ELF-1 (cell line): ENCODE measurements around the gene TRIM2.

Experiments used
- DNase-seq: peaks from one replicate; pipeline ENCODE4 v3.0.0-alpha.2; 2016; ENCODE audit warnings: low read depth, low spot score

The TRIM2 gene

DNA sequence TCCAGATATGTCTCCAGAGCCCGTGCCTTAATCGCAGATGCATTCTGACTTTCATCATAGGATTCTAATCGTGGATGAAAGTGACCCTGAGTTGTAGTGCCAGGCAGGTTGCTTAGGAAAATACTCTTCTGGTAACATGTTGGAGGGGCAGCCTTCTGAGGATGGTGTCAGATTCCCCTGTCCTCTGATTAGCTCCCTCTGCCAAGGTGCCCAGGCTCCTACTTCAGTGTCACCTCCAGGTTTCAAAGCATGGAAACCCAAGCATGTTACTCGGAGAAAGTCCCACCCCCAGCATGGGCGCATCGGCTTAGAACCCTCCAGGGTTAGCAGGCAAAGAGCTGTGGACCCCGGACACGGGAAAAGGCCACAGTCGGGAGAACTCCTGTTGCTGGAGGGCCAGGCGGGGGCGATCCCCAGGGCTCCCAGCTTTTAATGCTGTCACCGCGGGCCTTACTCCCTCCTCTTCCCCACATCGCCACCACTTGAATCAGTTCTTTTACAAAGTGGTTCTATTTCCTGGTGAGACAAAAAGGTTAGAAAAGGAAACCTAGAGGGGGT, 44.5 kb downstream of the TRIM2 start:
- DNase-seq, result no peak

DNA sequence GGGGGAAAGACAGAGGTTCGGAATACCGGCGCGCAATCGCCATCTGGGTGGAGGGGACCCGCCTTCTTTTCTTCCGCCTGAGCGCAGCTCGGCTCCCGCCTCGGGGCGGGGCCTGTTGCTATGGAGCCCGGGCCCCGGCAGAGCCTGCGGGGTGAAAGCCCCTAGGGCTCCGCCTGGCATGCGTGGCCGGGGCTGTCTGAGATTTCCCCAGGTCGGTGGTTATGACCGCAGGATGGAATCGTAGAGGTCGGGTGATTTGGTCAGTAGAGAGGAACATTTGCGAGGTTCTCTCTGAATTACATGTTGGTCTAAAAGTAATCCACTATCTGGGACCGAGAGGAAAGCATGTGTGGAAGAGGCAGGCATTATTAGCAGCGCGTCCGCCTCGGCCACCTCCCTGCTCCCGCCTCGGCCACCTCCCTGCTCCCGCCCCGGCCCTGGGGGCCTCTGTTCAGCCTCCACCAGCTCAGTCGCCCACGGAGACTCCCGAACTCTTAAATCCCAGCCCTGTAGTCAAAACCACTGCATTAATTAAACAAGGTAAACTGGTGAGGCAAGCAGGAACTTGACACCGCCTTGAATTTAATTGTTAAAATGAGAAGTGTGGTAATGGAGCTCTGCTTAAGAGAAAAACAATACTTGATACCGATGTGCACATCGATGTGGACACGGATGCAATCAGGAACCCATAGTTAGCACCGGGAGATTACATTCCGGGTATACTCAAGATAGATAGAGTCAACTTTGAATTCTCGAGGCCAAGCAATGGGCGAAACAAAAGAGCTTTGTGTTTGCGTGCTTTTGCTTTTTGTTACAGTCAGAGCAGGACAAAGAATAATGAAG, 45.2 kb downstream of the TRIM2 start:
- DNase-seq, result peak; percentile 94

DNA sequence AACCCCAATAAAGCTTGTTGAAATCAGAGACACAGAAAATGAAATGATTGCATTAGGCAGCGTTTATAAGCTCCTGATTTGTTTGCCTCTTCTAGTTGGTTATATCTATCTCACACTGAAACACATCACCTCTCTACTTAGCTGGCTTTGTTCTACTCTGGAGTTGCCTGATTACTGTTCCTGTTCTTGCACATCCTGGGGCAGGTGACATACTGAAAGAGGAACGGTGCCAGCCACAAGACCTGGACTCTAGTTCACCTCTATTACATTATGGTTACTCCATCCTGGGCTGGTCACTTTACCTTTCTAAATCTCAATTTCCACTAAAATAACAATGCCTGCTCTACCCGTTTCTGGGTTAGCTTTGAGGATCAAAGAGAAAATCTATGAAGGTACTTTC, 47.9 kb downstream of the TRIM2 start:
- no peak for DNase-seq

DNA sequence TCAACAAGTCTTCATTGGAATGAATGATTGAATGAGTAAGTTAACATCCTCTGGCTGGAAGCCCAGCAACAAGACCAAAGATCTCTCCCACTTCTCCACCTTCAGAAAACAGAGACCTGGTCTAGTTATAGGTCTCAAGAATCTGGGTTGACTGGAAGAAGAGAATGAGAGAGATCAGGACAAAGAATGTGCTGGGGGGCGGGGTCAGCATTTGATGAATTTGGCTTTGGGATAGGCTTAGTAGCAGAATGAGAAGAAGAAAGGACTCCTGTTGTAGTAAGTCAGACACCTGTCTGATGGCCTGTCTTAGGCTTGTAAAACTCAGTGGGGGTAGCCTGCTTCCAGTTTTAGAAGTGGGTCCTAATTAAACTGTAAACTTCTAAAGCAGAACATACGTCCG, 51.0 kb downstream of the TRIM2 start:
- no peak for DNase-seq

DNA sequence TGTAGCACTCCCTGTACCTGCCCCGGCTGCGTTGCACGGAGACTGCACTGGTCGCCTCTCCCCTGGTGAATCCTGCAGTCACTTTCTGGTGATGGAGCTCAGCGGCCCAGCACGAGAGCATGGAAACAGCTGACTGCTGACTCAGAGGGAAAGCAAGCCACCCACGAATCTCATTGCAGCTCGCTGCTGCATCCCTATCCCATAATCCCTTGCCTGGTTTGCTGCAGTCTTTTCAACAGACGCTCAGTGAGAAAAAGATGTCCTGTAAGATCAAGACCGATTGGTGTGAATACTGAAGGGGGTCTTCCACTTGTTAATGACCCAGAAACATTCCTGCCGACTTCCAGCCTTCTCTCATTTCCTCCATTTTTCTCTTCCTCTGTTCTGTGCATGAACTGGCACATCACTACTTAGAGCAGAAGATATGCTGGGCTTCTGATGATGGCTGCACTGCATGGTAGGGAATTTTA, 52.9 kb downstream of the TRIM2 start:
- DNase-seq, result peak; percentile 84

DNA sequence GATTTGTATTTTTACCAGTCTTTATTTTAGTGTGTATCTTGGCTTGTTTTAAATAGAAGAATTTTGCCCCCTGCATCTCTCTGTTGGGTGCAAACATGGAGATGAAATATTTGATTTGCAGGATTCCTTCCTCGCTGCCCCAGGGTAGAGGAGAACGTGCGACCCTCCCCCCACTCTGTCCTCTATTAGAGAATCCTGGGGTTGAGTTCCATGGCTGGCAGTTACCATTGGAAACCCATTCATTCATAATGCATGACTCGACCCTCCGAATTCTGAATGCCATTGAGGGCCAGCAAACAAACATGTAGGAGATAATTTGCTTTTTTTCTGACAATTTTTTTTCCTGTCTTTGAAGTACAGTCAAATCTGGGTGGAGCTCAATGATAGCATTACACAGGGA, 53.7 kb downstream of the TRIM2 start:
- DNase-seq, result peak; percentile 47

DNA sequence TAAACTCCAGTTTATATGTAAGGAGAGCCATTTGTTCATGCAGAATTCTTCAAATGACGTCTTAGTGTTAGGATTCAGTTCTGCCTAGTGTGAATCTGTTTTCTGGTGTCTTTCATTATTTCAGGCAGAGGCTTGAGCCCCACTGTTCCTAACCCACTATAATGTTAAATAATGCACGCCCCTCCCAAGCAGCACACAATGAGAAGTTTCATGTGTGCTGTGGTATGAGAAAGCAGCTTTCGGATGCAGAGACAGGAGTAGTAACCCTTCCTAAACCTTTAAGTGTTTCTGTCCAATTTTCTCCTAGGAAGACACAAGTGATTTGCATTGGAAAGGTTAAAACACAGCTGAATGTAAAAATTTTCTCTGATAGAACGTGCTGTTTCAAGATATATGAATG, 54.5 kb downstream of the TRIM2 start:
- peak; percentile 22 for DNase-seq

DNA sequence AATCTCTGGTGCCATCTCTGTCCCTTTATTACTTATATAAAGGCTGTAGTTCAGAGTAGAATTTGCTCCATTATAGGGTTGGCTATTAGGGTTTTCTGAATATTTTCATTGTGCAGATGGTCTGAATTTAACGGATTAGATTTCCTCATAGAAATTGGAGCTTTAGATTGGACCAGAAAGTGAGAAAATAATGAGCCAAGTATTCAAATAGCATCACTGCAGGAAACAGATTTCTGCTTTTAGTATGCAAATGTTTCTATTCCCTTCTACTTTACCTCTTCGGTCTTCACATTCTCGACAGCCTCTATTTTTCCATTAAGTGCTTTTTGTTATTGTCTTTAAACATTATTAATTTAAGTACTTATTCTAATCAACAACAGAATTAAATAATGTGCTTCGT, 55.4 kb downstream of the TRIM2 start:
- no peak for DNase-seq

DNA sequence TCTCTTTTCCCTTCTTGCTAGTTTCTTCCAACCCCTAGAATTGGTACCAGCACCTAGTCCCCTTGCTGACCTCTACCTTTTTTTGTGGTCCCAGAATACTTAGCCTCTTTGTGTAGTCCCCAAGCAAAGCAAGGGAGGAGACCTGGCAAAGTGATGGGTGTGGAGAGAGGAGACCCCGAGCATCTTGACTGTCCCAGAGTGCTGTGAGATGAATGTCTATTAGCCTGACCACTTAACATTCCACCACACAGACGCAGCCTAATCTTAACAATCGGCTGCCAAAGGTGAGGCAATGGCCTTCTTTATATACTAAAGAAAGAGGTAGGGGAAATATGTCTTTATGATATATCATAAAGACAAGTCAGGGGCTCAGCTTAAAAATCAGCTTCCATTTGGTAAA, 55.9 kb downstream of the TRIM2 start:
- DNase-seq, result peak; percentile 54

DNA sequence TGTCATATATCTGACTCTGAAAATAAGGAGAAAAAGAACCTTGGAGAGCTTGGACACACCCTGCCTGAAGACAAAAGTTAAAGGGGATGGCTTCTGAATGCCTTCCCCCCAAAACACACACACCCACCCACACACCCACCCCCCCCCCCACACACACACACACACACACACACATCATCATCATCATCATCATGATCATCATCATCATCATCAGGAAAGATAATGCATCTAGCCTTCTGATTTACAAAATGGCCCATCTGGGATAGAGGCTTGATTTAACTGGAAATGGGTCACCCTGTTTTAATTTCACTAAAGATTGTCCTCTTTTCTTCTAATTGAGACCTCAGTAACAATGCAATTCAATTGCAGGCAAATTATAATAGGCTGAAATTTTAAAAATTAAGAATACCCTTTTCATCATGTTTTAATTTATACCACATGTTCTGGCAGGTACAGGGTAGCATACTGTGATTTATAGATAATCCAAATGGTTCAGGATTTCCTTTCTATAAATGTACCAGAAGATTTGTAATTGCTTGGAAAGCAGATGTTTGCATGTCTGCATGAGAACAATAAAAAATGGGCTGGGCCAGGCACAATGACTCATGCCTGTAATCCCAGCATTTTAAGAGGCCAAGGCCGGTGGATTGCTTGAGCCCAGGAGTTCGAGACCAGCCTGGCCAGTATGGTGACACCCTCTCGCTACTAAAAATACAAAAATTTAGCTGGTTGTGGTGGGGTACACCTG, 56.5 kb downstream of the TRIM2 start:
- DNase-seq, result no peak

DNA sequence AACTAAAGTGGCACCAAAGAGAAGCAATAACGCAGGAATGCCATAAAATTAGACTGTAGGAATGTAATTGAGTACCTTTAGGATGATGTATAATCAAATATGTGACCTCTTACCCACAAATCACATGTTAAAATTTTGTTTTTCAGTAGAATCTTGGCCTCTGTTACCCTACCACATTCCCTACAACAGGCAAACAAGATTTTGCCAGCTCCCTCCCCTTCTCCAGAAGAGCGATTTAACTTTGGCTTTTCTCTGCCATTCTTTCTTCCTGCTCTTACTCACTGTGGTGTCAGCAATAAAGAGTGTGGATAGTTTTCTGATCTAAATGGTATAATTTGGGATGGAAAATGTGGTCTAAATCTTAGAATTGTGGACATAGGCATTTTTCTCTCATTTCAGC, 57.2 kb downstream of the TRIM2 start:
- DNase-seq, result no peak

DNA sequence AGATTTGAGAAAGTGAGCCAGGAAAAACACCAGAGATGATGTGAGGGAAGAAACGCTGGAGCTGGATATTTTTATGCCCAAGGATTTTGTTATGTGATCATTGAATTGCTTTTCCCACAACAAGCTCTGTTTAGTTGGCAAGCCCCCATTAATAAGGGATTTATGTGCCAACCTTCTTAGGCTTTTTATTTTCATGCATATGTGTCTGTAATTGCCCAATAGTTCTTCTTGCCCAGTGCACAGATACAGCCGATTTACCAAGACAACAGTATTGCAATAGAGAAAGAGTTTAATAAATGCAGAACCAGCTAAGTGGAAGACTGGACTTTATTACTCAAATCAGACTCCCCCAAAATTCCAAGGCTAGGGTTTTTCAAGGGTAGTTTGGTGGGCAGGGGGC, 57.7 kb downstream of the TRIM2 start:
- no peak for DNase-seq

DNA sequence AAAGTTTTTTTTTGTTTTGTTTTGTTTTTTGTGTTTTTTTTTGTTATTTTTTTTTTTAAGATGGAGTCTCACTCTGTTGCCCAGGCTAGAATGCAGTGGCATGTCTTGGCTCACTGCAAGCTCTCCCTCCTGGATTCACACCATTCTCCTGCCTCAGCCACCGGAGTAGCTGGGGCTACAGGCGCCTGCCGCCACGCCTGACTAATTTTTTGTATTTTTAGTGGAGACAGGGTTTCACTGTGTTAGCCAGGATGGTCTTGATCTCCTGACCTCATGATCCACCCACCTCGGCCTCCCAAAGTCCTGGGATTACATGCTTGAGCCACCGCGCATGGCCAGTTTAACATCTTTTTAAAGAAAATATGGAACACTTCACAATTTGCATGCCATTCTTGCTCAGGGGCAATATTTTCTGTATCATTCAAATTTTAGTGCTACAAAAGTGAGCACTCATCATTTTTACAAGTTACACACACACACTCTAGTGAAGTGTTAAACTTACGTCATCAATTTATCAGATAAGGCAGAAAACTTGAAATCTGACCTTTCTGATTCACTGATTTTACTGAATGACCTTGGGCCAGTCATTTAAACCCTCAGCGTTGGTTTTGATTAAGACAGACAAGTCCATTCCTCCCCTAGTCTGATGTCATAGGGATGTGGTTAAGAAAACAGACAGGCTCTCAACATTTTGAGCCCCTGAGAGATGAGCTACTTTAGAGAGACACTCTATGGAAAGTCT, 61.2 kb downstream of the TRIM2 start:
- no peak for DNase-seq

DNA sequence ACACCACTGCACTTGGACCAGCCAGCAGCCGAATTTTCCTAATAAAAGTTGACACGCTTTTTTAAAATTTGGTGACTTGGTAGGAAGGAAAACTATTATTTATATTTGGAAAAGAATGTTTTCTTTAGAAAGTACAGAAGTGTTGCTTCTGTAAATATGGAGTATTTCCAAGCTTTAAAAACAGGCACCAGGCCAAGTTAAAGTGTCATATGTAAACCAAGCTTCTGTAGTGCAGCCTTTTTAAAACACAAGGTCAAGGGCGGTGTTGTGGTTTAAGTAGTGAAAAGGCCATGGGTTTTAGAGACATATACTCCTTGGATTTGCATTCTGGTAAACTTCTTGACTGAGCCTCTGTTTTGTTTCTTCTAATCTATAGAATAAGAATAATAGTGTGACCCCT, 62.7 kb downstream of the TRIM2 start:
- no peak for DNase-seq

DNA sequence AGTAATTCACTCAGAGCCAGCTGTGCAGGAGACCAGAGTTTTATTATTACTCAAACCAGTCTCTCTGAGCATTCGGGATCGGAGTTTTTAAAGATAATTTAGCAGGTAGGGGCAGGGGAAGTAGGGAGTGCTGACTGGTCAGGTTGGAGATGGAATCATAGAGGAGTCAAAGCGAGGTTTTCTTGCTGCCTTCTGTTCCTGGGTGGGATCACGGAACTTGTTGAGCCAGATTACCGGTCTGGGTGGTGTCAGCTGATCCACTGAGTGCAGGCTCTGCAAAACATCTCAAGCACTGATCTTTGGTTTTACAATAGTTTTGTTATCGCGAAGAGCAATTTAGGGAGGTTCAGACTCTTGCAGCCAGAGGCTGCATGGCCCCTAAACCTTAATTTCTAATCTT, 63.6 kb downstream of the TRIM2 start:
- peak; percentile 59 for DNase-seq

DNA sequence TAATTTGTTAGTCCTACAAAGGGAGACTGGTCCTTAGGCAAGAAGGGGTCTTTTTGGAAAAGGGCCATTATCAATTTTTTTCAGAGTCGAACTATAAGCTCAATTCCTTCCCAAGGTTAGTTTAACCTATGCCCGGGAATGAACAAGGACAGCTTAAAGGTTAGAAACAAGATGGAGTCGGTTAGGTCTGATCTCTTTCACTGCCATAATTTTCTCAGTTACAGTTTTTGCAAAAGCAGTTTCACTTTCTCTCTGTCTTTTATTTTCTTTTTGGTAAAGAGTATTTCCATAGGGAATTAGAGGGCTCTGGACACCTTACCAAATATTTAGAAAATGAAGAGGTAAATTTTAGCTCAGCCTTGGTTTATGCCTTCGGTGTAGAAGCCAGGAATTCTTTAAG, 64.1 kb downstream of the TRIM2 start:
- DNase-seq, result no peak

DNA sequence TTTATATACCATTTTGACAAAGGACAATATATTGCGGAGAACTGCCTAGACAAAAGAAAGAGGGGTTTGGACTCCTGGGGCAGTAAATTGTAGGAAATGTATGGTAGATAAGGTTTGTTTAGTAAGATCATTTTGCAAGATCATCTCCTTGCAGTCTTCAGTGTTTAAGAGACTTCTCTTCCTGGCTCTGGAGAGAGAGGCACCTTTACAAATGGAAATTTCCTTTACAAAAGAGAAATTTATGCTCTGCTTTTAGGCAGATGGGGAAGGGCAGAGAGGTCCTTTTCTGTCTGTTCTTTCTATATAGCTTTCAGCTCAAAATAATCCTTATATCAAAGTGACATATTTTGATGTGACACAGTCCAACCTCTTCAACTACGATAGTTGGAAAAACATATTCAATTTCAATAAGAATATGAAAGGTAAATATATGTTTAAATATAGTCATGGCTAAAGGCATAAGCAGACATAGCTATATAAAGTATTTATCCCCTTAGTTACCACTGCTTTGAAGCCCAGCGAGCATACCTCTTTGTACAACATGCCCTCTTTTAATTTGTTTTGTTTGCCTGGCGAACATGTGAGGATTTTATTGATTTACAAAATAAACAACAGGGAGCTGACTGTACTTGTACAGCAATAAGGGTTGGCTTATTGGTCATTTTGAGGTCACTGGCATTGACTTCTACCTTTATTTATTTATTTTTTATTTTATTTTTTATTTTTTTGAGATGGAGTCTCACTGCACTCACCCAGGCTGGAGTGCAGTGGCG, 65.2 kb downstream of the TRIM2 start:
- no peak for DNase-seq

DNA sequence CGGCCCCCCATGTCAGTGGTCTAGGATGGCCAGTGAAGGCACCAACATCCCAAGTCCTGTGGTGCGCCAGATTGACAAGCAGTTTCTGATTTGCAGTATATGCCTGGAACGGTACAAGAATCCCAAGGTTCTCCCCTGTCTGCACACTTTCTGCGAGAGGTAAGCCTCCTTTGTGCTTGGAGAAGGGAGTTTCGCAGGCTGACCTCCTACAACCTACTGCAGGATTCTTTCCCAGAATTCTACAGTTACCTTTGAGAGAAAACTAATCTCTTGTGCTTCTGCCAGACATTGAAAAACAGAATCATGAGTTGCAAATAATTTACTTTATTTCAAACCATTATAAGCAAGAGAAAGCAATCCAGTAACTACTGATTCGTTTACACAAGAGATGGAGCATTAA, 66.1 kb downstream of the TRIM2 start:
- DNase-seq, result no peak

DNA sequence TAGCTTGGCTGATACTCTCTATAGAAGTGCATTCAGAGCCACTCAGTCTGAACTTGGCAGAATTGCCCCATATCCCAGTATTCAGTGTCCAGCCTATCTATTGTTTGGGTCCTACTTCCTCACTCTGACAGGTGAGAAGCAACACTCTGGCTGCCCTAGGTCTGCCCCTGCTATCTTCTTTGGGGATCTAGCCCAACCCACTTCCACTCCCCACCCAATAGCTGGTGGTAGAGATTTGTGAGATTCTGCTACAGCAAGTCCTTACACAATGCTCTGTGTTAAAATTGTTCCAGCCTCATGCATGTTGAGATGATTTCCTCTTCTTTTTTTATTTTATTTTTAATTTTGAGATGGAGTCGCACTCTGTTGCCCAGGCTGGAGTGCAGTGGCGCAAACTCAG, 67.6 kb downstream of the TRIM2 start:
- DNase-seq, result no peak

DNA sequence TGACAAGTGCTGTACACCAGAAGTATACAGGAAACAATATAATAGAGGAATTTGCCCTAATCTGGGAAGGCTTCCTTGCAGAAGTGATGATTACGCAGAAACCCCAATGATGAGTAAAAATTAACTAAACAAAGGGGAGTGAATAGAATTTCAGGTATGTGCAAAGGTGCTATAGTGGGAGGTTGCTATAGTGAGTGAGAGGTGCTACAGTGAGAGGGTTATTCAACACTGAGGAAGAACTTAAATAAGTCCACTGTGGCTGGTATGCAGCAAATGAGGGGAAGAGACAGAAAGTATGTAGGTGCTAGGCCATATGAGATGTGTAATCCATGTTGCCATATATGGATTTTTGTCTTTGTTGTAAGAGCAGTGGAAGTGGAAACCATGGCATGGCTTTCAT, 69.5 kb downstream of the TRIM2 start:
- no peak for DNase-seq

DNA sequence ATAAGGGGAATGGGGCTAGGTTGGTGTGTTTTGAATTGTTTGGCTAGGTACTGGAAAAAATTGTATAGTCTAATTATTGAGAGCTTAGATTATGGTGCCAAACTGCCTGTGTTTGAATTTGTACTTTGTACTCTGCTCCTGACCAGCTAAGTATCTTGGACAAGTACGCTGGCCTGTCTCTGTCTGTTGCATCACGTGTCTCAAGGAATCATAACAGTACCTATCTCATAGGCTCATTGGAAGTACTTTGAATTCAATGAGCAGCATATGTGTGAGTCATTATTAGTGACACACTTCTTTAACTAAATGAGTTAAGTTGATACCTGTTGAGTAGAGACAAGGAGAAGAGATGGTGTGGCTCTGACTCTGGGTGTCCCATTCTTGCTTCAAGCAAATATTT, 70.7 kb downstream of the TRIM2 start:
- no peak for DNase-seq
